ELF-1 (cell line): ENCODE measurements around the gene FGF2.
A peak's percentile ranks its signal among the peaks of the same experiment; 100 is the strongest.

Experiments
- DNase-seq: peaks from one replicate; pipeline ENCODE4 v3.0.0-alpha.2; 2016; ENCODE audit warnings: low read depth, low spot score

Gene FGF2

DNA sequence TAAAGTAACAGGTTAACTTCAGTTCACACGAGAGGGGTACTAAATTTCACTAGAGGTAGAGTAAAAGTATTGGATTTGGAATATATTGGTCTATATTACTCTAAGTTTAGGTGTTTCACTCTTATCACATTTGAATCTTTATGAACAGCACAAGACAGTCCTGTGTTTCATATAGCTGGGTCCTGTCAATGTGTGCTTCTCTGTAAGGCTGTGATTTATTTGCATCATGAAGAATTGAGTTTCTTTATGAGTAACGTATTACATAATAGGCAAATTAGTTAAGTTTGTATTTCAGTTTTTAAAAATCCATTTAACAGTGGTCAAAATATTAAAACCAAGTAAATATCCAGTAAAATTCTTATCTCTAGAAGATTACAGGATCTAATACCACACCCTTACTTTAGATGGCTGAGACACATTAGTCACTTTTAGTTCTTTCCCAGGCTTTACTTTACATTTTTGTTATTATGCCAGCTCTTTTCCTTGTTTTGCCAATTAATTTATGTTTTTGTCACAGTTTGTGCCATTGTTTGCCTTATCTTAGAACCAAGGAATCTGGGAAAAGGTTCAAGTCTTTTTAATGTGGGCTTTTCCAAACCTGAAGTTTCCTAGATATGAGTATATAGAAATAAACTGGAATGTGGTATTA, 63.6 kb downstream of the FGF2 start:
- DNase-seq, result no peak

DNA sequence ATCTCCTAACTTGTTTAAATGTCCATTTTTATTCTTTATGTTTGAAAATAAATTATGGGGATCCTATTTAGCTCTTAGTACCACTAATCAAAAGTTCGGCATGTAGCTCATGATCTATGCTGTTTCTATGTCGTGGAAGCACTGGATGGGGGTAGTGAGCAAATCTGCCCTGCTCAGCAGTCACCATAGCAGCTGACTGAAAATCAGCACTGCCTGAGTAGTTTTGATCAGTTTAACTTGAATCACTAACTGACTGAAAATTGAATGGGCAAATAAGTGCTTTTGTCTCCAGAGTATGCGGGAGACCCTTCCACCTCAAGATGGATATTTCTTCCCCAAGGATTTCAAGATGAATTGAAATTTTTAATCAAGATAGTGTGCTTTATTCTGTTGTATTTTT, 68.2 kb downstream of the FGF2 start:
- no peak for DNase-seq

GRCh38 chr4:122895336-122895995, 68.8 kb downstream of the FGF2 start:
- no peak for DNase-seq

- no peak for DNase-seq
Observed at GRCh38 chr4:122896270-122896669, 69.6 kb downstream of the FGF2 start.

GRCh38 chr4:122898370-122899150, 71.9 kb downstream of the FGF2 start:
- no peak for DNase-seq

DNA sequence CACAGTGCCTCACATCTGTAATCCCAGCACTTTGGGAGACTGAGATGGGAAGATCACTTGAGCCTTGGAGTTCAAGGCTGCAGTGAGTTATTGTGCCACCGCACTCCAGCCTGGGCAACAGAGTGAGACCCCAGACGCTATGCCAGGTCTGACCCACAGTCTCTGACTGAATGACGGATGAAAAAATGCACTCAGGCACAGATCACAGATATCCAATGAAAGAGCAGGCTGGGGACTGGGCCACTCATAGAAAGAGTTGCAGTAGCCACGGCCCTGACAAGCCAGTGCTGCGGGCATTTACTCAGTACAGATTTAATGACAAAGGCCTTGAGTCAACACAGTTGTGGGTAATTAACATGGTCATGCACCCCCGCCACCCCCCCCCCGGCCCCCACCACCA, 73.1 kb downstream of the FGF2 start:
- peak; percentile 10 for DNase-seq

- DNase-seq, result no peak
Observed at GRCh38 chr4:122900314-122900713, 73.7 kb downstream of the FGF2 start.

DNA sequence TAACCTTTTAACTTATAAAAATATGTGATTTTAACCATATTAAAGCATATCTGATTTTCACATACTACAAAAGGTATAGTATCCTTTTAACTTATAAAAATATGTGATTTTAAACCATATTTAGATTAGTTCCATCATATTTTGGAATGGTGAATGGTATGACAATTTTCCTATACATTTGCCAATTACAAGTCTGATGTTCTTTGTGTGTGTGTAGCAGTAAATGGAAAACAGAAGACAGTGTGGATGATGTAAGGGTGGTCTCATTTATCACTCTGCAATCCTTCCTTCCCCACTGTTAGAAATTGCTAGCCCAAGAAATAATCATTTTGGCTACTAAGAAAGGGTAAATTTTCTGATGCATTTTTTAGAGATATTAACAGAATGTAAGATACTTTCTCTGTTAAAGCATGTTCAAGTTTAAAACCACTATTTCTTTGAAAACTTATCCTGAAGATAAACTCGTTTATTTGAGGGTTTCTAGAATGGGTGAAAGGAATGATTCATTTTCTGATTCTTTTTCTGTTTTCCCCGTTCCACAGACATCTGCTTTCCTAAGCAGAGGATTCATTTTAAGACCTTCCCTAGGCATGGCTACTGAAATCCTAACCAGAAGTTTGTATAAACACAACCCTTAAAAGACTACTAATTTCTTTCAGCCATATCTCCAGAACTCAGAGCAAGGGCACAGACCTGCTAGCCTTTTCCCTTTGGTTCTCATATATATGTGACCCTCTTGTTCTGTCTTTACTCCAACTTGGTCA, 74.8 kb downstream of the FGF2 start:
- DNase-seq, result no peak

- peak; percentile 8 for DNase-seq
Observed at GRCh38 chr4:122903766-122904288, 77.2 kb downstream of the FGF2 start.

GRCh38 chr4:122906859-122907305, 80.3 kb downstream of the FGF2 start:
- DNase-seq, result peak; percentile 8

- no peak for DNase-seq
Observed at GRCh38 chr4:122908223-122908622, 81.6 kb downstream of the FGF2 start.

DNA sequence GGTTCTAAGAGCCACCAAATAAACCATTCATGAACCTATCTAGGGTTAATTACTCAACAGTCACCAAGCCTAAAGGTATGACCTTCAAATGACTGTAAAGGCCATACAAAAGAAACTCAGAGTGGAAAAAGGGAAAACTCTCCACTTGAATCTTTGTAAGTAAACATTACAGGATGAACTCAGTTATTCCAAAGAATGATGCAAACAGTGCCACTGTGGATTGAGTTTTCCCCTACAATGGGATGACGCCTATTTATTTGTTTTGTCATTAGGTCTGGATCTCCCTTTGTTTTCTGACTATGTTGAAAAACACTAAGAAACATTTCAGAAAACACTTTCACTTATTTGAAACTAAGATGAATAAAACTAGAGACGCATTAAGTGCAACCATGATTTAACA, 83.1 kb downstream of the FGF2 start:
- no peak for DNase-seq

DNA sequence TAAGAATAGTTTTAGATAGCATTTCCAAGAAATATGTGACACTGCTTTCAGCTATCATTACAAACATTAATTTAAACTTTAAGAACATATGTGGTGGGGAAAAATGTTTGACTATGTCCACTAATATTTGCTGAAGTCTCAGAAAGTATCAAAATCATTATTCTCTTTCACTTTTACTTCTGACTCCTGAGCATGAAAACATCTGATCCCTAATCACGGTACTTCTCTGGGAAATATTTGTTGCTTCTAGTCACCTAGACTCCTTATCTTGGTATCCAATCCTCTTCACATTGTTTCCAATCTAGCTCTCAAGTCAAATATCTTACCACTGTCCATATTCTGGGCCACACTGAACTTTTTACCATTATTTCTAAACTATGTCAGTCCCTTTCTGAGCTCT, 85.0 kb downstream of the FGF2 start:
- DNase-seq, result no peak

DNA sequence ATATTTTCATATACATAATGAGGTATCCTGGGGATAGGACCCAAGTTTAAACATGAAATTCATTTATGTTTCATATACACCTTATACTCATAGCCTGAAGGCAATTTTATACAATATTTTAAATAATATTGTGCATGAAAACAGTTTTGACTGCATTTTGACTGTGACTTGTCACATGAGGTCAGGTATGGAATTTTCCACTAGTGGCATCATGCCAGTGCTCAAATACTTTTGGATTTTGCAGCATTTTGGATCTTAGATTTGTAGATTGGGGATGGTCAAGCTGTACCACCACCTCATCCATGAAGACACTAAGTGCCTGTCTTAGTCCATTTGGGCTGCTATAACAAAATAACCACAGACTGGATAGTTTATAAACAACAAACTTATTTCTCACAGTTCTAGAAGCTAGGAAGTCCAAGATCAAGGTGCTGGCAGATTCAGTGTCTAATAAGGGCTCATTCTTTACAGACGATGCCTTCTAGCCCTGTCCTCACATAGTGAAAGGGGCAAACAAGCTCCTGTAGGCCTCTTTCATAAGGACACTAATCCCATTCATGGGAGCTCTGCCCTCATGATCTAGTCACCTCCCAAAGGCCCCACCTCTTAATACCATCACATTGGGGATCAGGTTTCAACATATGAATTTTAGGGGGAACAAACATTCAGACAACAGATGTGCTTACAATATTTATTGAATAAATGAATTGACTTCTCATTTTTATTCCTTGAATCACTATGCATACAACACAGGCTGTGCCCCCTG, 86.4 kb downstream of the FGF2 start:
- DNase-seq, result no peak

- DNase-seq, result no peak
Observed at GRCh38 chr4:122914292-122914904, 87.8 kb downstream of the FGF2 start.

DNA sequence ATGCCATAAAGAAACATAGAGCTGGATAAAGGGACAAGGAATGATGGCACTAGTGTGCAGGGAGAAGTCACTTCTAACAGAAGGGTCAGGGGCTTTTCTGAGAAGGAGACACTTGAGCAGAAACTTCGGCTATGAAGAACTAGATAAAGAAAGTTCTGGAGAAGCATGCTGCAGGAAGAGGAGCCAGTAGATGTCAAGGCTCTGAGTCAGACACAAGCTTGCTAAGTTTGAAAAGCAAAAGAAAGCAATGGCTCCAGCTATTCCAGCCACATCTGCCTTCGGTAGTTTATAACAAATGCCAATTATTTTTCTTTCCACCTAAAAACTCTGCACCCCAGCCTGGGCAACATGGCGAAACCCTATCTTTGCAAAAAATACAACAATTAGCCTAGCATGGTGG, 88.3 kb downstream of the FGF2 start:
- DNase-seq, result no peak

GRCh38 chr4:122917731-122918130, 91.1 kb downstream of the FGF2 start:
- DNase-seq, result no peak

DNA sequence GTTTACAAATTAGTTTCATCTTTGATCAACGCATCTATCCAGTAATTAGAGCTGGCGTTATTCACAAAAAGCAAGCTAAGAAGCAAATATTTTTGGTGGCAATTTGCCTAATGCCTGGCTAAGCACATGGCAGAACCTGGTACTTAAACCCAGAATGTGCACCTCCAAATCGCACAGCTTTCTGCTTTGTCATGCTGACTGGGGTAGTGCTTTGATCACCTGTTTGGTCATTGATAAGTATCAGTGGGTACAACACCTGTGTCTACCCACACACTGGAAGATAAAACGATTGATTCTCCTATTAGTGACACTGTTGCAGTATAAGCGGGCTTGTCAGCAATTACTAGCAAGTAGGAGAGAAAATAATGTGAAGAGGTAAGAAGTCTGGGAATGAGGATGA, 93.8 kb downstream of the FGF2 start:
- DNase-seq, result no peak

- no peak for DNase-seq
Observed at GRCh38 chr4:122921300-122921699, 94.7 kb downstream of the FGF2 start.
